Measurements from ENCODE around the gene COQ5. TPM values are rescaled to one million over a fixed set of nuclear protein-coding genes. Genes with fewer than 3 reads are reported as not detected.

COQ5 gene
- total RNA-seq, 1 donor from 2014 or later, result 16.2 TPM

- no peaks in the 10 kb centered on the region for H3K27me3 Mint-ChIP-seq (ENCODE audit: low read depth)
- TF ChIP-seq, protein P1, sequence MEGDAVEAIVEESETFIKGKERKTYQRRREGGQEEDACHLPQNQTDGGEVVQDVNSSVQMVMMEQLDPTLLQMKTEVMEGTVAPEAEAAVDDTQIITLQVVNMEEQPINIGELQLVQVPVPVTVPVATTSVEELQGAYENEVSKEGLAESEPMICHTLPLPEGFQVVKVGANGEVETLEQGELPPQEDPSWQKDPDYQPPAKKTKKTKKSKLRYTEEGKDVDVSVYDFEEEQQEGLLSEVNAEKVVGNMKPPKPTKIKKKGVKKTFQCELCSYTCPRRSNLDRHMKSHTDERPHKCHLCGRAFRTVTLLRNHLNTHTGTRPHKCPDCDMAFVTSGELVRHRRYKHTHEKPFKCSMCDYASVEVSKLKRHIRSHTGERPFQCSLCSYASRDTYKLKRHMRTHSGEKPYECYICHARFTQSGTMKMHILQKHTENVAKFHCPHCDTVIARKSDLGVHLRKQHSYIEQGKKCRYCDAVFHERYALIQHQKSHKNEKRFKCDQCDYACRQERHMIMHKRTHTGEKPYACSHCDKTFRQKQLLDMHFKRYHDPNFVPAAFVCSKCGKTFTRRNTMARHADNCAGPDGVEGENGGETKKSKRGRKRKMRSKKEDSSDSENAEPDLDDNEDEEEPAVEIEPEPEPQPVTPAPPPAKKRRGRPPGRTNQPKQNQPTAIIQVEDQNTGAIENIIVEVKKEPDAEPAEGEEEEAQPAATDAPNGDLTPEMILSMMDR (IDR thresholded peaks at IDR 0.05), result no peak
- peak within 1 kb of the TSS; percentile 93 for H3K4me3 Mint-ChIP-seq (ENCODE audit: unreplicated experiment)
- peaks cover 38% of the 10 kb centered on the region for H3K4me1 Mint-ChIP-seq (ENCODE audit: low read depth)
- H3K36me3 Mint-ChIP-seq (ENCODE audit: low read depth), result peaks cover 10% of the 10 kb centered on the region
- H3K9me3 Mint-ChIP-seq (ENCODE audit: low read depth), result no peaks in the 10 kb centered on the region
- peak within 1 kb of the TSS; percentile 93 for H3K27ac Mint-ChIP-seq (ENCODE audit: unreplicated experiment)
- peak; percentile 97 for DNase-seq (ENCODE audit: low spot score)
Observed at GRCh38 chr12:120495731-120496412, 33.1 kb downstream of the COQ5 start, which contains the start of gene DYNLL1. Gene DYNLL1, plus strand, starts transcription at chr12:120496113. Its CDS starts 309 bp downstream, at chr12:120496422.

GRCh38 chr12:120495186-120495730 lies 33.7 kb downstream of the COQ5 start:
- Mint-ChIP-seq H3K4me1 (ENCODE audit: low read depth) (peaks cover 32% of the 10 kb centered on the region), H3K27me3 (ENCODE audit: low read depth) (no peaks in the 10 kb centered on the region), H3K27ac (ENCODE audit: unreplicated experiment) (peak overlapping the region; percentile 77), H3K36me3 (ENCODE audit: low read depth) (peaks cover 8% of the 10 kb centered on the region), H3K9me3 (ENCODE audit: low read depth) (no peaks in the 10 kb centered on the region), H3K4me3 (ENCODE audit: unreplicated experiment) (peak overlapping the region; percentile 93)
- DNase-seq (ENCODE audit: low spot score), result no peak
- TF ChIP-seq, protein P1 (IDR thresholded peaks at IDR 0.05), result no peak

- Mint-ChIP-seq H3K9me3 (ENCODE audit: low read depth) (no peaks in the 10 kb centered on the region), H3K27me3 (ENCODE audit: low read depth) (no peaks in the 10 kb centered on the region), H3K27ac (ENCODE audit: unreplicated experiment) (no peak overlapping the region), H3K4me1 (ENCODE audit: low read depth) (peaks cover 7% of the 10 kb centered on the region), H3K4me3 (ENCODE audit: unreplicated experiment) (no peak overlapping the region), H3K36me3 (ENCODE audit: low read depth) (peaks cover 2% of the 10 kb centered on the region)
- no peak for DNase-seq (ENCODE audit: low spot score)
- TF ChIP-seq, protein P1 (IDR thresholded peaks at IDR 0.05), result no peak
Observed at GRCh38 chr12:120490833-120491512, 38.0 kb downstream of the COQ5 start.

GRCh38 chr12:120490325-120490724 lies 38.6 kb downstream of the COQ5 start:
- Mint-ChIP-seq H3K9me3 (ENCODE audit: low read depth) (no peaks in the 10 kb centered on the region), H3K4me3 (ENCODE audit: unreplicated experiment) (no peak overlapping the region)
- TF ChIP-seq, protein P1 (IDR thresholded peaks at IDR 0.05), result no peak

DNA sequence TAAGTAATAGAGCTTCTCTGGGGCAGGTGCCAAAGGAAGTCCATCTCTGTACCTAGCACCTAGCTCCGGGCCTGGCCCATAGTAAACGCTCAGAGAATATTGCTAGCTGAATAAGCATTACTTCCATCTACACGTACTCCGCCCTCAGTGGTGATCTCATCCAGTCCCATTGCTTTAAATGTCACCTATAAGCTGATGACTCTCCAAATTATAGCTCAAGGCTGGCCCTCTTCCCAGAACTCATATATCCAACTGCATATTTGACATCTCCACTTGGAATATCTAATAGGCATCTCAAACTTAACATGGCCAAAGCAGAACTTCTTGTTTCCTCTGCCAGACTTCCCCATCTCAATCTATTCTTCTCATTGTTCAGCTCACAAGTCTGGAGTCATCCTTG lies 39.9 kb downstream of the COQ5 start:
- H3K36me3 Mint-ChIP-seq (ENCODE audit: low read depth), result peaks cover 2% of the 10 kb centered on the region
- no peaks in the 10 kb centered on the region for H3K9me3 Mint-ChIP-seq (ENCODE audit: low read depth)
- H3K27me3 Mint-ChIP-seq (ENCODE audit: low read depth), result no peaks in the 10 kb centered on the region
- H3K4me3 Mint-ChIP-seq (ENCODE audit: unreplicated experiment), result no peak overlapping the region
- no peak overlapping the region for H3K27ac Mint-ChIP-seq (ENCODE audit: unreplicated experiment)
- DNase-seq (ENCODE audit: low spot score), result no peak
- TF ChIP-seq, protein P1 (IDR thresholded peaks at IDR 0.05), result no peak
- H3K4me1 Mint-ChIP-seq (ENCODE audit: low read depth), result no peaks in the 10 kb centered on the region

More at GRCh38 chr12:120490325-120490724, 38.6 kb downstream of the COQ5 start:
- H3K27me3 Mint-ChIP-seq (ENCODE audit: low read depth), result no peaks in the 10 kb centered on the region
- H3K4me1 Mint-ChIP-seq (ENCODE audit: low read depth), result peaks cover 6% of the 10 kb centered on the region
- no peak overlapping the region for H3K27ac Mint-ChIP-seq (ENCODE audit: unreplicated experiment)
- no peak for DNase-seq (ENCODE audit: low spot score)
- H3K36me3 Mint-ChIP-seq (ENCODE audit: low read depth), result peaks cover 2% of the 10 kb centered on the region
